K562 (cell line): Measurements from ENCODE around the gene TENM4. TPM values are rescaled to one million over a fixed set of nuclear protein-coding genes. Genes with fewer than 3 reads are reported as not detected.

Experiments used
- ATAC-seq: fragments of 200-7000 bp; cut with Tn5 transposase; 3 replicates; pipeline ENCODE4 v1.9.1; 2020; ENCODE audit warnings: moderate library complexity
- BruUV-seq: library from RNA; stranded (reverse); fragments of 400-500 nt; replicated peaks from 2 replicates; lab custom pipeline; 2021; lab: Mats Ljungman, UMichigan
- CTCF ChIA-PET: fragments of 300-600 bp; formaldehyde crosslinking; extraction: SDS; loops from one replicate; lab custom pipeline; 2021; ENCODE audit warnings: low intra/inter-chr PET ratio; lab: Yijun Ruan, JAX
- POLR2A ChIA-PET: fragments of 300-600, 350-650 bp; sonication (Branson Sonifier 250); formaldehyde crosslinking; extraction: SDS; loops from one replicate; lab custom pipeline; 2021; ENCODE audit warnings: antibody characterized with exemption, inconsistent platforms; lab: Yijun Ruan, JAX
- DNase-seq, 4 experiments: peaks; one replicate each; pipeline versions ENCODE4 v3.0.0 to v3.0.0-alpha.2; 2011 to 2018; ENCODE audit warnings: low spot score in 3 of 4, mixed read lengths in 3 of 4; ENCODE audit errors: extremely low read depth in 1 of 4
- FAIRE-seq: peaks from 2 replicates; lab custom pipeline; 2011; peaks lifted over from hg19 to GRCh38; lab: Jason Lieb, UNC
- H2AFZ ChIP-seq: 2 replicates; pipeline ENCODE4 v1.6.0; 2011; ENCODE audit warnings: low read depth, low read length, control low read depth, inconsistent platforms
- H3K27ac ChIP-seq: fragments of 200-600 bp; 3 replicates; pipeline ENCODE4 v1.8.0; 2011; ENCODE audit warnings: low read depth, mild to moderate bottlenecking, control low read depth, inconsistent platforms, low read length, moderate library complexity, mixed read lengths; ENCODE audit errors: extremely low read depth
- H3K27me3 ChIP-seq, 2 experiments: fragments of 300-600 bp in 1 of 2; 2 replicates in 1 of 2; 3 replicates in 1 of 2; pipeline versions ENCODE4 v1.6.0 to v1.8.0; 2011; ENCODE audit warnings: inconsistent platforms in 2 of 2, low read length in 2 of 2, mild to moderate bottlenecking in 1 of 2, mixed read lengths in 1 of 2, moderate library complexity in 1 of 2; ENCODE audit not compliant: control insufficient read depth in 2 of 2, insufficient read depth in 2 of 2
- H3K36me3 ChIP-seq: fragments of 300-600 bp; 3 replicates; pipeline ENCODE4 v1.8.0; 2011; ENCODE audit warnings: mild to moderate bottlenecking, low read length, inconsistent platforms; ENCODE audit not compliant: control insufficient read depth, insufficient read depth
- H3K4me1 ChIP-seq, 2 experiments: fragments of 200-600 bp in 1 of 2; replicated peaks in 1 of 2; 2 replicates in 1 of 2; 3 replicates in 1 of 2; pipeline versions ENCODE4 v1.5.1 to v1.8.0; 2011; ENCODE audit warnings: inconsistent platforms in 2 of 2, low read length in 2 of 2, mild to moderate bottlenecking in 1 of 2, mixed read lengths in 1 of 2, moderate library complexity in 1 of 2; ENCODE audit not compliant: control insufficient read depth in 2 of 2, insufficient read depth in 2 of 2
- H3K4me2 ChIP-seq: 2 replicates; pipeline ENCODE4 v1.6.1; 2011; ENCODE audit warnings: low read length, control low read depth, inconsistent platforms, mixed read lengths; ENCODE audit not compliant: insufficient read depth
- H3K4me3 ChIP-seq: fragments of 200-600 bp; sonication (generic), shearing (Covaris generic); 2 replicates; pipeline ENCODE4 v1.5.1; 2016; ENCODE audit warnings: control low read depth, inconsistent platforms
- H3K79me2 ChIP-seq: fragments of 200-600 bp; 3 replicates; pipeline ENCODE4 v1.8.0; 2011; ENCODE audit warnings: low read length, inconsistent platforms; ENCODE audit not compliant: control insufficient read depth, insufficient read depth
- H3K9ac ChIP-seq, 2 experiments: 2 replicates each; pipeline versions ENCODE4 v1.6.0 to v1.6.1; 2011; ENCODE audit warnings: low read depth in 2 of 2, low read length in 2 of 2, control low read depth in 1 of 2, inconsistent platforms in 1 of 2, mild to moderate bottlenecking in 1 of 2, mixed read lengths in 1 of 2; ENCODE audit not compliant: insufficient read depth in 1 of 2
- H3K9me1 ChIP-seq: one replicate; pipeline ENCODE4 v1.6.0; 2011; ENCODE audit warnings: inconsistent platforms, mild to moderate bottlenecking, low read length, moderate library complexity; ENCODE audit not compliant: control insufficient read depth, insufficient read depth
- H3K9me3 ChIP-seq: replicated peaks from 2 replicates; pipeline ENCODE4 v1.5.1; 2011; ENCODE audit warnings: low read depth, low read length, inconsistent platforms; ENCODE audit not compliant: control insufficient read depth, insufficient read depth
- H4K20me1 ChIP-seq: replicated peaks from 2 replicates; pipeline ENCODE4 v1.6.1; 2011; ENCODE audit warnings: low read length, inconsistent platforms, mixed read lengths; ENCODE audit not compliant: control insufficient read depth, insufficient read depth
- ATF1 ChIP-seq, 2 experiments: fragments of 450-650 bp in 1 of 2; IDR thresholded peaks; 2 replicates each; pipeline ENCODE4 v1.6.1; 2016; ENCODE audit warnings: missing compliant biosample characterization in 1 of 2, missing genetic modification characterization in 1 of 2
- DEAF1 ChIP-seq: fragments of 450-650 bp; formaldehyde crosslinking; IDR thresholded peaks from 2 replicates; pipeline ENCODE4 v1.4.0; 2020; ENCODE audit warnings: mild to moderate bottlenecking, moderate library complexity
- ETS2 ChIP-seq: IDR thresholded peaks from 2 replicates; pipeline ENCODE4 v1.6.1; 2016; ENCODE audit warnings: borderline replicate concordance, missing genetic modification characterization, mild to moderate bottlenecking, moderate library complexity, missing compliant biosample characterization; ENCODE audit not compliant: poor library complexity, severe bottlenecking
- EZH2 ChIP-seq: IDR thresholded peaks from 2 replicates; pipeline ENCODE4 v1.6.1; 2012; ENCODE audit warnings: low read depth, mild to moderate bottlenecking, inconsistent platforms, low read length, borderline replicate concordance
- GABPB2 ChIP-seq: fragments of 250-450 bp; sonication (Bioruptor Pico); conservative IDR thresholded peaks from 2 replicates; pipeline ENCODE4 v1.5.1; 2021; ENCODE audit warnings: mild to moderate bottlenecking
- IRF2 ChIP-seq: sonication (generic); formaldehyde crosslinking; IDR thresholded peaks from 2 replicates; pipeline ENCODE4 v1.8.1; 2022; ENCODE audit warnings: mild to moderate bottlenecking, missing genetic modification reagents
- KDM2B ChIP-seq: fragments of 250-450 bp; sonication (Bioruptor Pico); IDR thresholded peaks from 2 replicates; pipeline ENCODE4 v1.8.0; 2021; ENCODE audit warnings: mild to moderate bottlenecking, moderate library complexity
- KLF16 ChIP-seq: IDR thresholded peaks from 2 replicates; pipeline ENCODE4 v1.6.1; 2016; ENCODE audit warnings: antibody characterized with exemption
- MEF2A ChIP-seq: IDR thresholded peaks from 2 replicates; pipeline ENCODE4 v1.6.1; 2011; ENCODE audit warnings: low read depth, mild to moderate bottlenecking, low read length, moderate library complexity; ENCODE audit not compliant: control insufficient read depth
- MTA3 ChIP-seq: fragments of 450-650 bp; formaldehyde crosslinking; IDR thresholded peaks from 2 replicates; pipeline ENCODE4 v1.6.1; 2017; ENCODE audit warnings: mild to moderate bottlenecking, borderline replicate concordance
- NFE2 ChIP-seq: IDR thresholded peaks from 2 replicates; pipeline ENCODE4 v1.6.1; 2014; ENCODE audit warnings: antibody characterized with exemption, low read depth
- PHF8 ChIP-seq: fragments of 200-600 bp; sonication (generic); IDR thresholded peaks from 2 replicates; pipeline ENCODE4 v1.6.1; 2012; ENCODE audit warnings: mixed run types, mild to moderate bottlenecking, inconsistent platforms, low read length, moderate library complexity, borderline replicate concordance
- SP2 ChIP-seq: IDR thresholded peaks from 2 replicates; pipeline ENCODE4 v1.6.1; 2011; ENCODE audit warnings: mild to moderate bottlenecking, low read depth, low read length, moderate library complexity; ENCODE audit not compliant: poor library complexity, severe bottlenecking; ENCODE audit errors: extremely low read depth
- TCF3 ChIP-seq: sonication (generic); formaldehyde crosslinking; IDR thresholded peaks from 2 replicates; pipeline ENCODE4 v1.4.0; 2020; ENCODE audit warnings: mild to moderate bottlenecking, missing genetic modification reagents
- U2AF2 ChIP-seq: fragments of 200-400 bp; formaldehyde crosslinking; optimal IDR thresholded peaks from 2 replicates; pipeline ENCODE3; 2017; ENCODE audit warnings: low read depth, mild to moderate bottlenecking, low read length
- ZHX1 ChIP-seq: fragments of 150-350 bp; conservative IDR thresholded peaks from 2 replicates; pipeline ENCODE4 v1.6.1; 2014; ENCODE audit warnings: low read length
- ZNF253 ChIP-seq: fragments of 250-450 bp; sonication (Bioruptor Pico); conservative IDR thresholded peaks from 2 replicates; pipeline ENCODE4 v1.6.1; 2021; ENCODE audit warnings: mild to moderate bottlenecking
- ZNF76 ChIP-seq: fragments of 250-450 bp; sonication (Bioruptor Pico); IDR thresholded peaks from 2 replicates; pipeline ENCODE4 v1.4.0; 2020; ENCODE audit warnings: mild to moderate bottlenecking, moderate library complexity, borderline replicate concordance
- WGBS: fragments of 100-300 bp; shearing (Covaris generic); methylation state at CpG from one replicate; pipeline ENCODE4 v1.1.6; 2016; ENCODE audit warnings: low coverage, mixed read lengths; ENCODE audit not compliant: insufficient coverage; ENCODE audit errors: missing lambda C conversion rate; 5-methylcytosine and 5-hydroxymethylcytosine counted together
- in situ Hi-C: fragments of 300-500 bp; cut with MboI; formaldehyde crosslinking; loops from 4 replicates; pipeline ENCODE4 v1.15.0; 2018; ENCODE audit warnings: inconsistent platforms, mixed read lengths
- intact Hi-C: fragments of 100-400 bp; cut with micrococcal nuclease; formaldehyde crosslinking; loops from 2 replicates; pipeline ENCODE4 v1.14.2; 2022
- polyA plus RNA-seq, 8 experiments: library from polyadenylated mRNA; depleted of rRNA in 4 of 8; stranded (reverse) in 5 of 8; unstranded in 3 of 8; fragments of >200 nt; fragmentation: Nextera tagmentation in 2 of 8; fragmentation: Illumina TruSeq in 1 of 8; extraction: Ambion mirVana in 2 of 8; extraction: Trizol in 1 of 8; gene quantifications; 2 replicates each; pipeline versions ENCODE4 v1.2.1 to v1.2.3, GENCODE V29; 2011 to 2014; ENCODE audit warnings: inconsistent platforms in 1 of 8, missing spikeins in 1 of 8
- total RNA-seq, 7 experiments: library from RNA; depleted of rRNA in 6 of 7; stranded (reverse); fragments of >200 nt in 6 of 7; fragmentation: Illumina TruSeq in 2 of 7; extraction: Trizol in 2 of 7; gene quantifications; 2 replicates each; pipeline versions ENCODE4 v1.2.1 to v1.2.3, GENCODE V29; 2011 to 2021; ENCODE audit warnings: low replicate concordance in 1 of 7

Gene TENM4
- total and polyA plus RNA-seq, 9 of the 15 experiments (the other 6 are each of a cell fraction or from before 2014, with no cell fraction given) = 0.16 TPM; not detected in 8

- TF ChIP-seq SP2 (no peak), DEAF1 (CRISPR knock-in tag) (no peak), NFE2 (no peak), EZH2 (no peak), GABPB2 (CRISPR knock-in tag) (no peak), MEF2A (no peak), ETS2 (no peak), ZNF76 (CRISPR knock-in tag) (no peak), IRF2 (CRISPR knock-in tag) (no peak), ATF1 (CRISPR knock-in tag; IDR thresholded peaks at IDR 0.05) (no peak), ATF1 (tag; IDR thresholded peaks at IDR 0.05) (no peak), ZHX1 (no peak), MTA3 (no peak), PHF8 (no peak), KLF16 (no peak), ZNF253 (CRISPR knock-in tag) (no peak), KDM2B (no peak), TCF3 (no peak), U2AF2 (no peak)
- in situ Hi-C loops (no loop called here), intact Hi-C loops (no loop called here)
- Histone ChIP-seq H3K27ac (no peak overlapping the region), H2AFZ (no peak overlapping the region), H3K27me3 (peaks cover 0 to 4% of the 10 kb centered on the region in 2 experiments; a peak in 1 of 5 replicates), H3K79me2 (no peaks in the 10 kb centered on the region), H3K4me1 (no peaks in the 10 kb centered on the region), H4K20me1 (no peaks in the 10 kb centered on the region), H3K4me2 (no peak overlapping the region), H3K36me3 (no peaks in the 10 kb centered on the region), H3K4me3 (no peak overlapping the region), H3K9me3 (no peaks in the 10 kb centered on the region), H3K9ac (no peak overlapping the region), H3K9me1 (no peaks in the 10 kb centered on the region)
- POLR2A ChIA-PET = interaction anchor here (1.0 to 1.2 kb wide), 3 partner anchors 13 to 30 kb away, joined by 3 to 4 read pairs (median 3); no protein-coding TSS in a partner anchor
- CTCF ChIA-PET = no interaction called here
- DNase-seq (no peak), FAIRE-seq (no peak), ATAC-seq (no peak)
- no TSS peak for BruUV-seq
- WGBS = 0% methylated on average over 4 of the region's 4 CpGs
Measured at GRCh38 chr11:78868563-78868962, 572.3 kb downstream of the TENM4 start.
